IPS DF 4.7 (cell line): ENCODE results near the gene DNAJA4.

Source experiments
- DNase-seq: peaks from one replicate; pipeline ENCODE4 v3.0.0-alpha.2; 2013; ENCODE audit warnings: low spot score; ENCODE audit errors: extremely low read depth

The DNAJA4 gene

GRCh38 chr15:78264304-78265136 is at the start of gene DNAJA4:
DNAJA4 (plus strand) TSS chr15:78264562; CDS start chr15:78264764, 202 bp downstream.
- DNase-seq: no peak

GRCh38 chr15:78216276-78217104 is 47.9 kb upstream of the DNAJA4 start:
- DNase-seq: no peak

- no peak for DNase-seq
Measured at GRCh38 chr15:78220713-78221112, 43.6 kb upstream of the DNAJA4 start.

- no peak for DNase-seq
Measured at GRCh38 chr15:78222745-78223395, 41.5 kb upstream of the DNAJA4 start.

- DNase-seq: no peak
Measured at GRCh38 chr15:78223396-78224022, 40.9 kb upstream of the DNAJA4 start.

GRCh38 chr15:78224023-78224411 is 40.3 kb upstream of the DNAJA4 start:
- DNase-seq: no peak

- no peak for DNase-seq
Measured at GRCh38 chr15:78225783-78226541, 38.4 kb upstream of the DNAJA4 start.

GRCh38 chr15:78228356-78228996 is 35.9 kb upstream of the DNAJA4 start:
- DNase-seq: no peak

GRCh38 chr15:78229431-78230406 is 34.6 kb upstream of the DNAJA4 start:
- no peak for DNase-seq

- DNase-seq: no peak
Measured at GRCh38 chr15:78232951-78233350, 31.4 kb upstream of the DNAJA4 start.

GRCh38 chr15:78233496-78233895 is 30.9 kb upstream of the DNAJA4 start:
- no peak for DNase-seq

GRCh38 chr15:78234515-78235040 is 29.8 kb upstream of the DNAJA4 start, which contains the start of gene ACSBG1:
ACSBG1 (minus strand) TSS chr15:78234565; CDS start chr15:78234501, 64 bp downstream.
- DNase-seq: no peak

GRCh38 chr15:78236491-78236890 is 27.9 kb upstream of the DNAJA4 start:
- DNase-seq: no peak

- DNase-seq: no peak
Measured at GRCh38 chr15:78237146-78237545, 27.2 kb upstream of the DNAJA4 start.

GRCh38 chr15:78239811-78240210 is 24.6 kb upstream of the DNAJA4 start:
- no peak for DNase-seq

- peak; percentile 79 for DNase-seq
Measured at GRCh38 chr15:78241017-78241416, 23.3 kb upstream of the DNAJA4 start.

- DNase-seq: no peak
Measured at GRCh38 chr15:78242128-78242527, 22.2 kb upstream of the DNAJA4 start.

- no peak for DNase-seq
Measured at GRCh38 chr15:78243058-78243457, 21.3 kb upstream of the DNAJA4 start.

GRCh38 chr15:78243491-78243941 is 20.8 kb upstream of the DNAJA4 start:
- DNase-seq: no peak
